ENCODE data around the gene FMN1.

Gene FMN1

GRCh38 chr15:32766101-32766500 is 428.4 kb downstream of the FMN1 start:
- no peak for DNase-seq (ENCODE audit: low read depth in 2 of 2)

DNA sequence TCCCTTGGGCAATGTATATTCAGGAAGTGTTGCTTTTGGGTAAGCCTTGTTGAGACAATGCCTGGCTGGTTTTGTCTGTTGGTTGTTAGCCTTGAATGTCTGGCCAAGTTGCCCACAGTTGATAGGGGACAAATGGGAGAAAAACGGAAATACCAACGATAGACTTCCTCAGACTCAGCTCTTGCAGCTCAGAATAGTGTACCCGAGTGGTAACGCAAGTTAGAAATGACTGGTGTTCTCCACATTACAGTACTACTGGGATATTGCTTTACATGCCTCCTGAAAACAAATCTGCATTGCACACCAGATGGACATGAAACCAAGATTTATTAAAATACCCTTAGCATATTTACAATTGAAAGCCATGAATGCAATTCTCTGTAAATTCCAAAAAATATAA is 429.3 kb downstream of the FMN1 start:
- DNase-seq (ENCODE audit: low read depth in 2 of 2) = no peak

DNA sequence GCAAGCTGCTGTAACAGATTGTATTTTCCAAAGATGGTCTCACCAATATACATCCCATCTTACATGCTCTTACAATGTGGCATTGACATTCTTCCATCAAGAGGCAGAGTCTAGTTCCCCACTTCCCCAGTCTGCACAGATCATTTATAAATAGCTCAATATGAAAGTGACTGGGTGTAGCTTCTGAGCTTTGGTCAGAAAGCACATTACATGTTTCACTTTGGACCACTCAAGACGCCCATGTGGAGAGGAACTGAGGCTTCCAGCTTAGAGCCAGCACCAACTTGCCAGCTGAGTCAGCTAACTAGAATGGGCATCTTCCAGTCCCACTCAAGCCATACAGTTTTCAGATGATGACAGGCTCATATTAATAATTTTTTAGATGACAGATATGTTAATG is 431.2 kb downstream of the FMN1 start:
- no peak for DNase-seq (ENCODE audit: low read depth in 2 of 2)

DNA sequence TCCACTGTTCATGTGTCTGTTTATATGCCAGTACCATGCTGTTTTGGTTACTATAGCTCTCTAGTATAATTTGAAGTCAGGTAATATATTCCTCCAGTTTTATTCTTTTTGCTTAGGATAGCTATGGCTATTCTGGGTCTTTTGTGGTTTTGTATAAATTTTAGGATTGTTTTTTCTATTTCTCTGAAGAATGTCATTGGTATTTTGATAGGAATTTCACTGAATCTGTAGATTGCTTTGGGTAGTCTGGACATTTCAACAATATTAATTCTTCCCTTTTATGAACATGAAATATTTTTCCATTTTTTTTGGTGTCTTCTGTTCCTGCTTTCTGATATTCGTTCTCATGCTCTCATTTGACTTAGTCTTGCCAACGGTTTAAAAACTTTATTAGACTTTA is 437.1 kb downstream of the FMN1 start:
- DNase-seq (ENCODE audit: low read depth in 2 of 2) = no peak

GRCh38 chr15:32750979-32751378 is 443.5 kb downstream of the FMN1 start:
- no peak for DNase-seq (ENCODE audit: low read depth in 2 of 2)

GRCh38 chr15:32747921-32748342 is 446.6 kb downstream of the FMN1 start:
- DNase-seq (ENCODE audit: low read depth in 2 of 2) = no peak

- no peak for DNase-seq (ENCODE audit: low read depth in 2 of 2)
These were observed 448.2 kb downstream of the FMN1 start for GRCh38 chr15:32746116-32746857.

GRCh38 chr15:32743411-32744140 is 450.9 kb downstream of the FMN1 start:
- DNase-seq (ENCODE audit: low read depth in 2 of 2) = no peak

- no peak for DNase-seq (ENCODE audit: low read depth in 2 of 2)
These were observed 454.9 kb downstream of the FMN1 start for GRCh38 chr15:32739522-32740063.

DNA sequence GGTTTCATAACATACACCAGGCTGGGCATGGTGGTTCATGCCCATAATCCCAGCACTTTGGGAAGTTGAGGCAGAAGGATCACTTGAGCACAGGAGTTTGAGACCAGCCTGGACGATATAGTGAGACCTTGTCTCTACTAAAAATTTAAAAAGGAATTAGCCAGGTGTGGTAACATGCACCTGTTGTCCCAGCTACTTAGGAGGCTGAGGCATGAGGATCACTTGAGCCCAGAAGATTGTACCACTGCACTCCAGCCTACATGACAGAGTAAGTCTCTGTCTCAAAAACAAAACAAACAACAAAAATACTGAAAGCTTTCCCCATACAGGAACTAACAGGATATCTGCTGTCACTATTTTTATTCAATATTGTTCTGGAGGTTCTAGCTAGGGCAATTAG is 455.8 kb downstream of the FMN1 start:
- DNase-seq (ENCODE audit: low read depth in 2 of 2) = no peak

GRCh38 chr15:32737304-32737703 is 457.2 kb downstream of the FMN1 start:
- no peak for DNase-seq (ENCODE audit: low read depth in 2 of 2)

DNA sequence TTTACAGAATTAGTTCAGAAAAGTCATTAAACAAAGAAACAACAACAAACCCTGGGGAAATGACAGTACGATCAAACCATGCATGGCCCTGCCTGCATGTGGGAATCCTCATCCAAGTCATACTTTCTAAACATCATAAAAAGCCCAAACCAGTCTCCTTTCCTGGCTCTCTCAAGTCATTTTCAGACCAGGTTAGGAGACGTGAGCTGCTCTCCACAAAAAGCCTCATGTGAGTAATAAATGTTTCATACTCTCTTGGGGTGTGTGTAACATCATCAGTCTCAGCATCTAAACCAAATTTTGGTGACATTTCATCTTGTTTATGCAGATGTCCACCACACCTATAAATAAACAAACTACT is 457.8 kb downstream of the FMN1 start:
- DNase-seq (ENCODE audit: low read depth in 2 of 2) = no peak

- no peak for DNase-seq (ENCODE audit: low read depth in 2 of 2)
These were observed 458.4 kb downstream of the FMN1 start for GRCh38 chr15:32735989-32736700.

DNA sequence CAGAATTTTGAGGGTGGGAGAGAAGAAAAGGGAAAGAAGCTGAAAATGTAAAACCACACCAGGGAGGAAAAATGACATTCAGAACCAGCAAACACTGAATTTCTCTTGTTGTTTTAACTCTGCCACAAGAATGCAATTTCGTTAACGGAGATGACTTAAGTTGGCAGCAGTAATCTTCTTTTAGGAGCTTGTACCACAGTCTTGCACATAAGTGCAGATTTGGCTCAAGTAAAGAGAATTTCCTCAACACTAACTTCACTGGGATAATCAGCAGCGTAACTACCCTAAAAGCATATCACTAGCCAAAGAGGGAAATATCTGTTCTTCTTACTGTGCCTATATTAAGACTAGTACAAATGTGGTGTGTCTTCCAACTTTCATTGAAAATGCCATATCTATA is 461.2 kb downstream of the FMN1 start:
- no peak for DNase-seq (ENCODE audit: low read depth in 2 of 2)

- DNase-seq (ENCODE audit: low read depth in 2 of 2) = no peak
These were observed 461.8 kb downstream of the FMN1 start for GRCh38 chr15:32732574-32733157.

DNA sequence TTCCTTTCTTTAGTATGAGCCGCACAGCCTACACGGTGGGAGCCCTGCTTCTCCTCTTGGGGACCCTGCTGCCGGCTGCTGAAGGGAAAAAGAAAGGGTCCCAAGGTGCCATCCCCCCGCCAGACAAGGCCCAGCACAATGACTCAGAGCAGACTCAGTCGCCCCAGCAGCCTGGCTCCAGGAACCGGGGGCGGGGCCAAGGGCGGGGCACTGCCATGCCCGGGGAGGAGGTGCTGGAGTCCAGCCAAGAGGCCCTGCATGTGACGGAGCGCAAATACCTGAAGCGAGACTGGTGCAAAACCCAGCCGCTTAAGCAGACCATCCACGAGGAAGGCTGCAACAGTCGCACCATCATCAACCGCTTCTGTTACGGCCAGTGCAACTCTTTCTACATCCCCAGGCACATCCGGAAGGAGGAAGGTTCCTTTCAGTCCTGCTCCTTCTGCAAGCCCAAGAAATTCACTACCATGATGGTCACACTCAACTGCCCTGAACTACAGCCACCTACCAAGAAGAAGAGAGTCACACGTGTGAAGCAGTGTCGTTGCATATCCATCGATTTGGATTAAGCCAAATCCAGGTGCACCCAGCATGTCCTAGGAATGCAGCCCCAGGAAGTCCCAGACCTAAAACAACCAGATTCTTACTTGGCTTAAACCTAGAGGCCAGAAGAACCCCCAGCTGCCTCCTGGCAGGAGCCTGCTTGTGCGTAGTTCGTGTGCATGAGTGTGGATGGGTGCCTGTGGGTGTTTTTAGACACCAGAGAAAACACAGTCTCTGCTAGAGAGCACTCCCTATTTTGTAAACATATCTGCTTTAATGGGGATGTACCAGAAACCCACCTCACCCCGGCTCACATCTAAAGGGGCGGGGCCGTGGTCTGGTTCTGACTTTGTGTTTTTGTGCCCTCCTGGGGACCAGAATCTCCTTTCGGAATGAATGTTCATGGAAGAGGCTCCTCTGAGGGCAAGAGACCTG is 463.5 kb downstream of the FMN1 start:
- DNase-seq (ENCODE audit: low read depth in 2 of 2) = no peak

- no peak for DNase-seq (ENCODE audit: low read depth in 2 of 2)
These were observed 464.7 kb downstream of the FMN1 start for GRCh38 chr15:32729700-32730395.

GRCh38 chr15:32723171-32723948 is 471.2 kb downstream of the FMN1 start:
- no peak for DNase-seq (ENCODE audit: low read depth in 2 of 2)

GRCh38 chr15:32722136-32722535 is 472.4 kb downstream of the FMN1 start:
- DNase-seq (ENCODE audit: low read depth in 2 of 2) = no peak

DNA sequence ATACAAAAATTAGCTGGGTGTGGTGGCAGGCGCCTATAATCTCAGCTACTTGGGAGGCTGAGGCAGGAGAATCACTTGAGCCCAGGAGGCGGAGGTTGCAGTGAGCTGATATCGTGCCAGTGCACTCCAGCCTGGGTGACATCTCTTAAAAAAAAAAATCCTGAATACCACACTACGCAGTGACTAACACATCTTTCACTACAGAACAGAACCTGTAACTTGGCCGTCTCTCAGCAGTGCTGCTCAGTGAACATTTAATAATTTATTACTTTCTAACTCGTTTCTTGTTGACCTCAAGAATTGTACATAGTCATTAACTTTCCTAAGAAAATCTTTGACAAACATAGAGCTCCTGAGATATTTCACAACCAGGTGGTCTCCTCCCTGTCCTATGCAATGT is 472.9 kb downstream of the FMN1 start:
- DNase-seq (ENCODE audit: low read depth in 2 of 2) = no peak

All from stimulated activated CD4-positive, alpha-beta T cell treated with anti-CD3 and anti-CD28 coated beads, Interleukin-4, amount 100 ng/mL, for 48 hours (primary cell).